Measurements from ENCODE around the gene WDR36. TPM values are rescaled to one million over a fixed set of nuclear protein-coding genes. Genes with fewer than 3 reads are reported as not detected.
A peak's percentile ranks its signal among the peaks of the same experiment; 100 is the strongest.
"Not testable (repeated sequence)": the region's sequence is repeated elsewhere in the genome, so short reads cannot be mapped to it uniquely, and the experiment has no call there.

Gene WDR36
- polyA plus RNA-seq, 1 experiment = 8.5 TPM

- TF ChIP-seq CTCF (IDR thresholded peaks at IDR 0.05; ENCODE audit: insufficient read depth, low read depth, low read length) = no peak
- DNase-seq (ENCODE audit: low read depth) = no peak
- no peaks in the 10 kb centered on the region for H3K36me3 ChIP-seq (ENCODE audit: control insufficient read depth, insufficient read depth, low read length)
- ChIA-PET CTCF (no interaction called here), POLR2A (no interaction called here)
- no peak overlapping the region for H3K4me3 ChIP-seq (ENCODE audit: low read depth, low read length)
- no peaks in the 10 kb centered on the region; the same call in 1 of the 2 replicates for H3K27me3 ChIP-seq (ENCODE audit: control insufficient read depth, insufficient read depth, low read length)
These were observed 43.8 kb downstream of the WDR36 start for GRCh38 chr5:111135946-111136345.

GRCh38 chr5:111138096-111138495 is 45.9 kb downstream of the WDR36 start:
- TF ChIP-seq CTCF (IDR thresholded peaks at IDR 0.05; ENCODE audit: insufficient read depth, low read depth, low read length) = no peak
- CTCF ChIA-PET = no interaction called here

GRCh38 chr5:111141471-111141870 is 49.3 kb downstream of the WDR36 start:
- POLR2A ChIA-PET = interaction anchor here (0.6 kb wide), 1 partner anchor 9 kb away, joined by 3 read pairs; no protein-coding TSS in a partner anchor

More at GRCh38 chr5:111138096-111138495, 45.9 kb downstream of the WDR36 start:
- Histone ChIP-seq H3K36me3 (ENCODE audit: control insufficient read depth, insufficient read depth, low read length) (no peaks in the 10 kb centered on the region), H3K27me3 (ENCODE audit: control insufficient read depth, insufficient read depth, low read length) (no peaks in the 10 kb centered on the region; the same call in 1 of the 2 replicates), H3K4me3 (ENCODE audit: low read depth, low read length) (no peak overlapping the region)
- POLR2A ChIA-PET = no interaction called here
- DNase-seq (ENCODE audit: low read depth) = no peak

GRCh38 chr5:111142932-111143331 is 50.8 kb downstream of the WDR36 start:
- TF ChIP-seq CTCF (IDR thresholded peaks at IDR 0.05; ENCODE audit: insufficient read depth, low read depth, low read length) = no peak
- ChIA-PET CTCF (no interaction called here), POLR2A (no interaction called here)
- H3K4me3 ChIP-seq (ENCODE audit: low read depth, low read length) = no peak overlapping the region
- DNase-seq (ENCODE audit: low read depth) = no peak
- no peaks in the 10 kb centered on the region for H3K27me3 ChIP-seq (ENCODE audit: control insufficient read depth, insufficient read depth, low read length)
- H3K36me3 ChIP-seq (ENCODE audit: control insufficient read depth, insufficient read depth, low read length) = no peaks in the 10 kb centered on the region

More at GRCh38 chr5:111141471-111141870, 49.3 kb downstream of the WDR36 start:
- DNase-seq (ENCODE audit: low read depth); CTCF ChIA-PET; H3K27me3 ChIP-seq (ENCODE audit: control insufficient read depth, insufficient read depth, low read length); H3K4me3 ChIP-seq (ENCODE audit: low read depth, low read length); H3K36me3 ChIP-seq (ENCODE audit: control insufficient read depth, insufficient read depth, low read length): not testable (repeated sequence)

GRCh38 chr5:111143910-111144309 is 51.8 kb downstream of the WDR36 start:
- Histone ChIP-seq H3K27me3 (ENCODE audit: control insufficient read depth, insufficient read depth, low read length) (no peaks in the 10 kb centered on the region), H3K4me3 (ENCODE audit: low read depth, low read length) (no peak overlapping the region), H3K36me3 (ENCODE audit: control insufficient read depth, insufficient read depth, low read length) (no peaks in the 10 kb centered on the region)
- ChIA-PET POLR2A (no interaction called here), CTCF (no interaction called here)
- peak; percentile 17 for DNase-seq (ENCODE audit: low read depth)
- TF ChIP-seq CTCF (IDR thresholded peaks at IDR 0.05; ENCODE audit: insufficient read depth, low read depth, low read length) = no peak

GRCh38 chr5:111144352-111144930 is 52.3 kb downstream of the WDR36 start:
- TF ChIP-seq CTCF (IDR thresholded peaks at IDR 0.05; ENCODE audit: insufficient read depth, low read depth, low read length) = no peak
- DNase-seq (ENCODE audit: low read depth) = no peak
- Histone ChIP-seq H3K36me3 (ENCODE audit: control insufficient read depth, insufficient read depth, low read length) (no peaks in the 10 kb centered on the region), H3K27me3 (ENCODE audit: control insufficient read depth, insufficient read depth, low read length) (no peaks in the 10 kb centered on the region), H3K4me3 (ENCODE audit: low read depth, low read length) (no peak overlapping the region)
- ChIA-PET CTCF (no interaction called here), POLR2A (no interaction called here)
